ENCODE results near the gene RASSF6. TPM values are rescaled to one million over a fixed set of nuclear protein-coding genes. Genes with fewer than 3 reads are reported as not detected.

Gene RASSF6
- total RNA-seq, 1 donor from 2014 or later: 5.3 TPM

GRCh38 chr4:73523126-73523525 lies 97.1 kb downstream of the RASSF6 start:
- H3K4me1 Mint-ChIP-seq (ENCODE audit: unreplicated experiment): no peaks in the 10 kb centered on the region

More at GRCh38 chr4:73523126-73523525, 97.1 kb downstream of the RASSF6 start:
- H3K27me3 Mint-ChIP-seq: no peaks in the 10 kb centered on the region
- no peak overlapping the region for H3K27ac Mint-ChIP-seq
- H3K9me3 Mint-ChIP-seq: no peaks in the 10 kb centered on the region
- H3K36me3 Mint-ChIP-seq: no peaks in the 10 kb centered on the region
- no peak for TF ChIP-seq CTCF (conservative IDR thresholded peaks at IDR 0.05)
- DNase-seq (ENCODE audit: extremely low spot score, unreplicated experiment): no peak
- no peak overlapping the region for H3K4me3 Mint-ChIP-seq

Other genes with a start within 250 kb of the RASSF6 start
- gene ALB, start 216.1 kb downstream of the RASSF6 start, total RNA-seq (ENCODE audit: low replicate concordance): 113 and 196 TPM in 2 replicates
- gene AFP, start 184.2 kb downstream of the RASSF6 start, total RNA-seq (ENCODE audit: low replicate concordance): 67.6 and 532 TPM in 2 replicates
- gene AFM, start 138.7 kb downstream of the RASSF6 start, total RNA-seq (ENCODE audit: low replicate concordance): 2.9 TPM in 2 replicates
- gene CXCL8, start 120.1 kb upstream of the RASSF6 start, total RNA-seq (ENCODE audit: low replicate concordance): 2.7 and 3.3 TPM in 2 replicates
- 0.64 and 1.9 TPM in 2 replicates for gene CXCL6, start 216.2 kb upstream of the RASSF6 start, total RNA-seq (ENCODE audit: low replicate concordance)
- gene PF4V1, start 232.9 kb upstream of the RASSF6 start, total RNA-seq (ENCODE audit: low replicate concordance): not detected in 2 replicates
- gene CXCL1, start 249.0 kb upstream of the RASSF6 start, total RNA-seq (ENCODE audit: low replicate concordance): 3.8 and 5.7 TPM in 2 replicates

All from type B pancreatic cell (in vitro differentiated cells).